Body of pancreas (tissue), 4 donors: ENCODE measurements around the gene HEATR5A.

ENCODE experiments used
- CTCF ChIP-seq, 7 experiments: fragments of 450-650 bp in 4 of 7; fragments of 200-600 bp in 3 of 7; sonication (generic) in 3 of 7; IDR thresholded peaks; one replicate each; pipeline ENCODE4 v1.5.1; 2016 to 2019; ENCODE audit warnings: antibody characterized with exemption in 7 of 7
- POLR2A ChIP-seq, 3 donors: fragments of 450-650 bp; IDR thresholded peaks; one replicate each; pipeline ENCODE4 v1.6.1; 2016; ENCODE audit warnings: antibody characterized with exemption in 3 of 3, mild to moderate bottlenecking in 2 of 3

GRCh38 chr14:31441273-31442111 lies 21.1 kb upstream of the HEATR5A start:
- TF ChIP-seq CTCF (IDR thresholded peaks at IDR 0.05) = no peak
- no peak for TF ChIP-seq POLR2A (IDR thresholded peaks at IDR 0.05)
